ENCODE data around the gene NADSYN1. TPM values are rescaled to one million over a fixed set of nuclear protein-coding genes. Genes with fewer than 3 reads are reported as not detected.

Gene NADSYN1
- total RNA-seq, 1 donor from 2014 or later: 45.1 TPM

- H3K4me3 Mint-ChIP-seq: peak overlapping the region; percentile 89
- H3K4me1 Mint-ChIP-seq: peaks cover 55% of the 10 kb centered on the region
- H3K27me3 Mint-ChIP-seq (ENCODE audit: low read depth): no peaks in the 10 kb centered on the region
- H3K9me3 Mint-ChIP-seq: no peaks in the 10 kb centered on the region
- H3K36me3 Mint-ChIP-seq (ENCODE audit: low read depth): peaks cover under 1% of the 10 kb centered on the region
- DNase-seq (ENCODE audit: low read depth, low spot score): no peak
- H3K27ac Mint-ChIP-seq (ENCODE audit: unreplicated experiment): no peak overlapping the region
- TF ChIP-seq CTCF (conservative IDR thresholded peaks at IDR 0.05): no peak
Observed at GRCh38 chr11:71452199-71453036, 585 bp upstream of the NADSYN1 start.

- peaks cover 49% of the 10 kb centered on the region for H3K4me1 Mint-ChIP-seq
- no peaks in the 10 kb centered on the region for H3K27me3 Mint-ChIP-seq (ENCODE audit: low read depth)
- no peak for DNase-seq (ENCODE audit: low read depth, low spot score)
- no peaks in the 10 kb centered on the region for H3K9me3 Mint-ChIP-seq
- peak overlapping the region; percentile 87 for H3K4me3 Mint-ChIP-seq
- no peak overlapping the region for H3K27ac Mint-ChIP-seq (ENCODE audit: unreplicated experiment)
- H3K36me3 Mint-ChIP-seq (ENCODE audit: low read depth): no peaks in the 10 kb centered on the region
- no peak for TF ChIP-seq CTCF (conservative IDR thresholded peaks at IDR 0.05)
Observed at GRCh38 chr11:71453918-71454304, 908 bp downstream of the NADSYN1 start.

- H3K36me3 Mint-ChIP-seq (ENCODE audit: low read depth): no peaks in the 10 kb centered on the region
- DNase-seq (ENCODE audit: low read depth, low spot score): no peak
- peaks cover 49% of the 10 kb centered on the region for H3K4me1 Mint-ChIP-seq
Observed at GRCh38 chr11:71454470-71455113, 1.6 kb downstream of the NADSYN1 start.

GRCh38 chr11:71456294-71456693 lies 3.3 kb downstream of the NADSYN1 start:
- Mint-ChIP-seq H3K27ac (ENCODE audit: unreplicated experiment) (no peak overlapping the region), H3K4me3 (peak overlapping the region; percentile 29), H3K27me3 (ENCODE audit: low read depth) (no peaks in the 10 kb centered on the region), H3K36me3 (ENCODE audit: low read depth) (no peaks in the 10 kb centered on the region), H3K9me3 (no peaks in the 10 kb centered on the region), H3K4me1 (peaks cover 48% of the 10 kb centered on the region)
- no peak for TF ChIP-seq CTCF (conservative IDR thresholded peaks at IDR 0.05)
- no peak for DNase-seq (ENCODE audit: low read depth, low spot score)

More at GRCh38 chr11:71454470-71455113, 1.6 kb downstream of the NADSYN1 start:
- no peak overlapping the region for H3K27ac Mint-ChIP-seq (ENCODE audit: unreplicated experiment)
- H3K4me3 Mint-ChIP-seq: peak overlapping the region; percentile 77
- TF ChIP-seq CTCF (conservative IDR thresholded peaks at IDR 0.05): no peak
- H3K27me3 Mint-ChIP-seq (ENCODE audit: low read depth): no peaks in the 10 kb centered on the region
- H3K9me3 Mint-ChIP-seq: no peaks in the 10 kb centered on the region

GRCh38 chr11:71456831-71457230 lies 3.8 kb downstream of the NADSYN1 start:
- no peak for TF ChIP-seq CTCF (conservative IDR thresholded peaks at IDR 0.05)
- Mint-ChIP-seq H3K4me3 (no peak overlapping the region), H3K27me3 (ENCODE audit: low read depth) (no peaks in the 10 kb centered on the region), H3K4me1 (peaks cover 44% of the 10 kb centered on the region), H3K27ac (ENCODE audit: unreplicated experiment) (no peak overlapping the region), H3K36me3 (ENCODE audit: low read depth) (peaks cover 2% of the 10 kb centered on the region), H3K9me3 (no peaks in the 10 kb centered on the region)
- DNase-seq (ENCODE audit: low read depth, low spot score): no peak
